Activated B cell treated with CpG ODN at 0.5 μM for 24 hours (primary cell): ENCODE measurements around the gene EXOC7. TPM values are rescaled to one million over a fixed set of nuclear protein-coding genes. Genes with fewer than 3 reads are reported as not detected.

Experiments used
- ATAC-seq: fragments of 200-7000 bp; cut with Tn5 transposase; one replicate; pipeline ENCODE4 v1.10.0; 2021; ENCODE audit warnings: low read depth, mild to moderate bottlenecking, moderate library complexity
- CTCF ChIA-PET: fragments of 350-600 bp; sonication (Branson Sonifier 250); formaldehyde crosslinking; loops from one replicate; lab custom pipeline; 2021; ENCODE audit warnings: antibody characterized with exemption; lab: Charles Lee
- POLR2A ChIA-PET: fragments of 350-600 bp; sonication (Branson Sonifier 250); formaldehyde crosslinking; loops from one replicate; lab custom pipeline; 2021; ENCODE audit warnings: antibody characterized with exemption; lab: Charles Lee
- DNase-seq: peaks from one replicate; pipeline ENCODE4 v3.0.0; 2022
- H3K27ac Mint-ChIP-seq: one replicate; pipeline ENCODE4 v1.8.0; 2020; ENCODE audit warnings: mixed read lengths
- H3K27me3 Mint-ChIP-seq: one replicate; pipeline ENCODE4 v1.8.0; 2021; ENCODE audit warnings: mixed read lengths
- H3K36me3 Mint-ChIP-seq: one replicate; pipeline ENCODE4 v1.8.0; 2021; ENCODE audit warnings: low read depth, mixed read lengths
- H3K4me1 Mint-ChIP-seq: one replicate; pipeline ENCODE4 v1.8.0; 2021; ENCODE audit warnings: mixed read lengths
- H3K4me3 Mint-ChIP-seq: one replicate; pipeline ENCODE4 v1.8.0; 2020; ENCODE audit warnings: mild to moderate bottlenecking, mixed read lengths
- H3K9me3 Mint-ChIP-seq: one replicate; pipeline ENCODE4 v1.8.0; 2020; ENCODE audit warnings: mixed read lengths
- intact Hi-C: fragments of 100-400 bp; cut with micrococcal nuclease; formaldehyde crosslinking; loops from one replicate; pipeline ENCODE4 v1.15.1; 2024
- total RNA-seq: library from RNA; stranded (reverse); gene quantifications from 2 replicates; pipeline ENCODE4 v1.2.3, GENCODE V29; 2022
- TF ChIP-seq, protein P1 (sequence below): fragments of 200-600 bp; IDR thresholded peaks from one replicate; pipeline ENCODE4 v1.8.0; 2022; ENCODE audit warnings: antibody characterized with exemption, mild to moderate bottlenecking

Gene EXOC7
- total RNA-seq, 1 donor from 2014 or later, result 146 TPM

DNA sequence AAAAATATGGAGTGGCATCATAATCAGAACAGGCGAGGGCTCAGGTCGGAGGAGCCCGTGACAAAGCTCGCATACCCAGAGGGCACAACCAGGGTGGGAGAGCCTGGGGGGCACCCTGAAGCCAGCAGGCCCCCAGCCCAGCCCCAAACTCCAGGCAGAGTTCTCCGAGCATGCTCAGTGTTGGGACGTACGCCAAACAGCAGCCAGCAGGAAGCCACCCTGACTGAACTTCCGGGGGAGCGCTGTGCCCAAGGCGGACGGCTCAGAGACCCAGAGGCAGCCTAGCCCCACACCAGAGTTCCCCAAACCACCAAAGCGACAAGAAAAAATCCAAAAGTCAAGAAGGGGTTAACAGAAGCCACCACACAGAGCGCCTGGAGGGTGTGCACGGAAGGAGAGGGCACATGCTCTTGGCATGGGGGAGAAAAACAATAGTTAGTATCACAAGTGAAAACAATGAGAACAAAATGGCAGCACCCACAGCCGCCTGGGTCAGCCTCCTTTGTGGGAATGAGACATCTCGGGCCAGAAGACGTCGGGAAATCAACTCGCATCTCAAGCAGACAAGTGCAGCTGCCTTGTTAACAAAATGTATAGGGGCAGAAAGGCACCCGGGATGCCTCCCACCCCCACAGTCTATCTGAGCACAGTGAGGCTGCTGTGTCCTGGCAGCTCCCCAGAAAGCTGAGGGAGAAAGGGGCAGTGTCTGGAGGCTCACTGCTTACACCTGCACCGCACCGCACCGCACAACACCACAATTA is 11.9 kb downstream of the EXOC7 start:
- no peak for ATAC-seq
- no peak overlapping the region for H3K27ac Mint-ChIP-seq
- no peak overlapping the region for H3K4me3 Mint-ChIP-seq
- H3K36me3 Mint-ChIP-seq, result peaks cover 80% of the 10 kb centered on the region
- TF ChIP-seq, protein P1, sequence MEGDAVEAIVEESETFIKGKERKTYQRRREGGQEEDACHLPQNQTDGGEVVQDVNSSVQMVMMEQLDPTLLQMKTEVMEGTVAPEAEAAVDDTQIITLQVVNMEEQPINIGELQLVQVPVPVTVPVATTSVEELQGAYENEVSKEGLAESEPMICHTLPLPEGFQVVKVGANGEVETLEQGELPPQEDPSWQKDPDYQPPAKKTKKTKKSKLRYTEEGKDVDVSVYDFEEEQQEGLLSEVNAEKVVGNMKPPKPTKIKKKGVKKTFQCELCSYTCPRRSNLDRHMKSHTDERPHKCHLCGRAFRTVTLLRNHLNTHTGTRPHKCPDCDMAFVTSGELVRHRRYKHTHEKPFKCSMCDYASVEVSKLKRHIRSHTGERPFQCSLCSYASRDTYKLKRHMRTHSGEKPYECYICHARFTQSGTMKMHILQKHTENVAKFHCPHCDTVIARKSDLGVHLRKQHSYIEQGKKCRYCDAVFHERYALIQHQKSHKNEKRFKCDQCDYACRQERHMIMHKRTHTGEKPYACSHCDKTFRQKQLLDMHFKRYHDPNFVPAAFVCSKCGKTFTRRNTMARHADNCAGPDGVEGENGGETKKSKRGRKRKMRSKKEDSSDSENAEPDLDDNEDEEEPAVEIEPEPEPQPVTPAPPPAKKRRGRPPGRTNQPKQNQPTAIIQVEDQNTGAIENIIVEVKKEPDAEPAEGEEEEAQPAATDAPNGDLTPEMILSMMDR, result no peak
- no peaks in the 10 kb centered on the region for H3K27me3 Mint-ChIP-seq
- CTCF ChIA-PET, result no interaction called here
- POLR2A ChIA-PET, result interaction anchor here (0.6 to 1.3 kb wide), 4 partner anchors 12 to 183 kb away, joined by 3 to 6 read pairs (median 3); partner anchors contain the start of gene EXOC7
- intact Hi-C loops, result no loop called here
- no peaks in the 10 kb centered on the region for H3K9me3 Mint-ChIP-seq
- DNase-seq, result no peak
- no peaks in the 10 kb centered on the region for H3K4me1 Mint-ChIP-seq

DNA sequence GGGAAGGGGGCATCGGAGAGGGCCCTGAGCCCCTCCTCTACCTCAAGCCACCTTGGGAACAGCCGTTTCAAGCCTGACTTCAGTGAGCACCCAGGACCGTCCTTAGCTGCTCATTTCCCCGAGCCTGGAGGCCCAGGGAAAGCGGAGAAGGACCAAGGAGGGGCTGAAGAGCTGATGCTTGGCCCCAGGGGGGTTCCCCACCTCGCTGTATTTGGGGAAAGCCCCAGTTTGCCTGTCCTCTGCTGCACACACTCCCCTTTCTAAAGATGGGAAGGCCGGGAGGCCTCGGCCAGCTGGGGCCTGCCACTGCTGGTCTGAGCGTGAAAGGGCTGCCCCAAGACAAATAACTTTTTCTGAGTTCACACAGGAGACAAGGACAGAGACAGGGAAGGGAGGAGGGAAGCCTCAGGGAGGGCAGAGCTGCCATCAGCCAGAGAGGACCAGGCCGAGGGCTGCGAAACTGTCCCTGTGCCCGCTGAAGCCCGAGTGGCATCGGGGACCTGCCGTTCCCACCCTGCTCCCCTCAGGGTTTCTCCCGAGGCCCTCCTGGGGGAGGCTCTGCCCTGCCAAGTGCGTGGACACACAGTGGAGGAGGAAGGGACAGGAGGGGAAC is 13.0 kb downstream of the EXOC7 start:
- Mint-ChIP-seq H3K4me1 (no peaks in the 10 kb centered on the region), H3K27ac (no peak overlapping the region)
- TF ChIP-seq, protein P1, result no peak

DNA sequence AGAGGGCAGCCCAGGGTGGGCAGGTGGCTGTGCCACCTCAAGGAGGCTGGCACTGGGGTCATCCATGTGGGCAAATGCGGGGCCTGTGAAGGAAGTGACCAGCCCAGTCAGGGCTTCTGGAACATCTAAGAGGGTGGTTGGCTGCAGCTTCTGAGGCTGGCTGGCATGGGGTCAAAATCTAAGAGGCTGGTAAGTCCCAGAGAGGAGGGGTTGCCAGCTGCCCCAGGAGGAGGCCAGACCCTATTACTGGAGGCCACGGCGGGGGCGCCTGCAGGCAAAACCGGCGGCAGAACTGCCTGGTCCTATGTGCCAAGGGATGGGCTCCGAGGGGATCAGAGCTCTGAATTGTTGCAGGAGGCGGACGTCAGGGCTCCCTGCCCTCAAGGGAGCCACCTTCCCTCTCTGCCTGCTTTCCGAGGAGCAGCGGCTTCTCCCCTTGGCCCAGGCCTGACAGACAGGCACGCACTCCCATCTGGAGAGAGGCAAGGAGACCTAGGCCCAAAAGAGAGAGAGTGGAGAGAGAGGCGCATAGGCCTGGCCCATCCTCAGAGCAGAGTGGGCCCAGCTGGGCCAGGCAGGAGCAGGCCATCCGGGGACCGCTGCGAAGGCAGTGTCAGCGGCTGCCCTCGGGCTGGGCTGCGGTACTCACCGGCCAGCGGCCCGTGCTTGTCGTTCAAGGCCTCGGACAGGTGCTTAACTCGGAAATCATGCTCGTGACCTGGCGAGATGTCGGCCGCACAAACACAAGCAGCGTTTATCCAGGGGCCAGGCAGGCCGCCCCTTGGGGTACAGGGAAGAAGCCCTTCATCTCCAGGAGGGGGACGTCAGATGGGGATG is 13.7 kb downstream of the EXOC7 start:
- H3K27me3 Mint-ChIP-seq, result no peaks in the 10 kb centered on the region
- TF ChIP-seq, protein P1, result no peak
- H3K36me3 Mint-ChIP-seq, result peaks cover 88% of the 10 kb centered on the region
- POLR2A ChIA-PET, result interaction anchor here (1.3 kb wide), 1 partner anchor 14 kb away, joined by 3 read pairs; the partner anchor contains the start of gene EXOC7
- H3K9me3 Mint-ChIP-seq, result no peaks in the 10 kb centered on the region
- no peak overlapping the region for H3K4me3 Mint-ChIP-seq
- ATAC-seq, result no peak
- H3K27ac Mint-ChIP-seq, result no peak overlapping the region
- intact Hi-C loops, result no loop called here
- no peaks in the 10 kb centered on the region for H3K4me1 Mint-ChIP-seq
- no peak for DNase-seq
- CTCF ChIA-PET, result no interaction called here

More for the DNA sequence above, 13.0 kb downstream of the EXOC7 start:
- intact Hi-C loops, result no loop called here
- no peak for DNase-seq
- H3K36me3 Mint-ChIP-seq, result peaks cover 82% of the 10 kb centered on the region
- no peak overlapping the region for H3K4me3 Mint-ChIP-seq
- no peaks in the 10 kb centered on the region for H3K27me3 Mint-ChIP-seq
- POLR2A ChIA-PET, result interaction anchor here (1.3 kb wide), 1 partner anchor 13 kb away, joined by 3 read pairs; the partner anchor contains the start of gene EXOC7
- ATAC-seq, result no peak
- no peaks in the 10 kb centered on the region for H3K9me3 Mint-ChIP-seq
- CTCF ChIA-PET, result no interaction called here

DNA sequence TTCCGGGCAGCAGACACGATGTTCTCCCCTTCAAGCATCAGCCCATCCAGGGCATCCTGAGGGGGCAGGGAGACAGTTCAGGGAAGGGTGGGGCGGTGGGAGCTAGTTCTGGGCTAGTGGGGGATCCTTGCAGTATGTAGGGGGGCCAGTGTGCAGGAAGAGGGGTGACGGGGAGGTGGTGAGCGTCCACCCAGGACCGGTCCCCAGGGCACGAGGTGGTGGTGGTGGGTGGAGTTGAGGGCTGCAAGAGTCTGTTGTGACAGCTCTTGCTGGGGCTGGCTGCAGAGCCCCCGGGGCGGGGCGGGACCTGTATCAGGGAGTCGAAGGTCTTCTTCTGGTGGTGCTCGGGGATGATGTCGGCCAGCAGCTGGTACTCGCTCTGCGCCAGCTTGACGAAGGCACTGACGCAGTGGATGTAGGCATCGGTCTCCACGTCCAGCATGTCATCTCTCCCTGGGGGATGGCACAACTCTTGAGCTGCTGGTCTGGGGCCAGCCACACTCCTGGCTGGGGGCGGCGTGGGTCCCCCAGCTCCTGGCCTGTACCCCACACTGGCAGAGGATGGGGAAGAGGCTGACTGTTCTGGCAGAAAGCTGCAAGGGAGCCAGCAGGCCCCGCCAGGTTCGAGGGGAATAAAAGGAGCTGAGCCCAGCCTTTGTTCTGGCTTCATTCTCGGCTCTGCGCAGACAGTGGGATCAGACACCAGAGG is 14.6 kb downstream of the EXOC7 start:
- Mint-ChIP-seq H3K4me3 (no peak overlapping the region), H3K4me1 (no peaks in the 10 kb centered on the region), H3K9me3 (no peaks in the 10 kb centered on the region), H3K36me3 (peaks cover 88% of the 10 kb centered on the region), H3K27ac (peak overlapping the region; percentile 14), H3K27me3 (no peaks in the 10 kb centered on the region)
- no peak for DNase-seq
- TF ChIP-seq, protein P1, result no peak
- ChIA-PET CTCF (no interaction called here), POLR2A (interaction anchor here (0.6 kb wide), 1 partner anchor 10 kb away, joined by 4 read pairs; the partner anchor contains the start of gene ZACN)
- ATAC-seq, result no peak
- intact Hi-C loops, result no loop called here
